NCI-H2171 (cell line): Measurements from ENCODE around the gene SLC25A4.

Experiments
- DNase-seq: peaks from one replicate; lab custom pipeline; 2025; lab: John Stamatoyannopoulos, UW

Gene SLC25A4

DNA sequence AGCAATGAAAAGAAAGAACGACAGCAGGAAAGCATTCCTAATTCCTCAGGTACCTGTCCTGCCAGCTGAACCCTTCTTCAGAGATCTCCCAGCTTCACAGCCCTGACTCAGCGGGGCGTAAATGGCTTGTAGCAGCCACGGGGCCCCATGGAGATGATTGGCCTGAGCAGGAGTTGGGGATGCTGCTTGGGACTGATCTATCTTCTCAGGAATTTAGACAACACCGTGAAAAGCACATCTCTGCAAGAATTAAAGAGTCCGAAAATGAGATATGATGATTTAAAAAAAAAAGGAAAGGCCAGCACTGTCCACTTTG lies 22.5 kb upstream of the SLC25A4 start:
- no peak for DNase-seq

GRCh38 chr4:185122681-185123345 lies 20.3 kb upstream of the SLC25A4 start:
- DNase-seq: no peak

GRCh38 chr4:185124006-185124405 lies 19.1 kb upstream of the SLC25A4 start:
- no peak for DNase-seq

DNA sequence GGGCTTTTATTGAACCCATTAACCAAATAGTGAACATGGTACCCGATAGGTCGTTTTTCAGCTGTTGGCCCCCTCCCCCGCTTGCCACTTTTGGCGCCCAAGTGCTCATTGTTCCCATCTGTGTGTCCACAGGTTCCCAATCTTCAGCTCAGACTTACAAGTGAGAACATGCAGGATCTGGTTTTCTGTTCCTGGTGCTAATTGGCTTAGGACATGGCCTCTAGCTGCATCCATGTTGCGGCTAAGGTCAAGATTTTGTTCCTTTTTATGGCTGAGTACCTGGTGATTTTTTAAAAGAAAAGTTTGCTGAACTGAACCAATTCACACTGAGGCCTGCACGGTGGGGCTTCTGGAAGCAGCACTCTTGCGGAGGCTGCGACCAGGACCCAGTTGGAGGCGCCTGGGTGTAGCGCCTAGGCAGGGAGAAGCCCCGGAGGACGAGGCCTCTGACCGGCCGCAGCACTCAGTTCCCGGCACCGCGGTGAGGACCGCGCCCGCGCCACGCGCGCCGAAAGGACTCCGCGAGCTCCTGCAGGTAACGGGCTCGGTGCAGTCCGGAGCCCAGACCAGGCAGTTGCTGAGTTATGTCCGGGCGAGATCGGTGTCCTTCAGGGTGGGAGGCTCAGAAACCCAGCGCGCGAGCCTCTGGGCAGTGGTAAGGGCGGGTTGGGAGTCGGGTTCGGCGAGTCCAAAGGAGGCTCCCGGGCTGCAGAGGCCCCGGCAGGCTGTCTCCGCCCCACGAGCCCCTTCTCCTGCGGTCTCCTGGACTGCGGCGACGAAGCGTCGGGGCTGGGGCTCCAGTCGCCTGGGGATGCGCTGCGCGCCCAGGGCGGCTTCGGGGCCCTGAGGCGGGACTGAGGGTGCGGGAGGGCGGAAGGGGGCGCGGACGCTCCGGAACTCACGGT lies 15.8 kb upstream of the SLC25A4 start:
- DNase-seq: no peak

- no peak for DNase-seq
Observed at GRCh38 chr4:185128272-185129119, 14.6 kb upstream of the SLC25A4 start.

DNA sequence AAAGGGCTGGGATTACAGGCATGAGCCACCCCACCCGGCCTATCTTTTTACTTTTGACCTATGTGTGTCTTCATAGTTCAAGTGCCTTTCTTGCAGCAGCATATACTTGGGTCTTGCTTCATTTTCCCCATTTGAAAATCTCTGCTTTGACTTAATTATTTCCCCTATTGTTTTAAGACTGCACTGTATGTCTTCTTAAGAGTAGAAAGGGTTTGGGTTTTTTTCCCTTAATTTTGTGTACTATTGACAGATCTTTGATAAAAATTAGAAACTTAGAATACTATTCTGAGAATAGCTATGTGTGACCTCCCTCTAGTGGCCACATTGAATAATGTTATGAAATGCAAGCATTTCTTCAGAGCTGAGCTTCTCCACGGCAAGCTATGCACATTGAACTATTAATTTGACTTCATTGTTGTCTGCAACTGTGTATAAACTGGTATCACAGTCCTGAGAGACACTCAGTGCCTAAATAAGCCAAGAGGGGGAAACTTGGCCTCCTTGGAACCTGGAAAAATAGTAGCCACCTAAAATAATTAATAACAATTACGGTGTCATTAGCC lies 8.7 kb upstream of the SLC25A4 start:
- DNase-seq: peak; percentile 2

DNA sequence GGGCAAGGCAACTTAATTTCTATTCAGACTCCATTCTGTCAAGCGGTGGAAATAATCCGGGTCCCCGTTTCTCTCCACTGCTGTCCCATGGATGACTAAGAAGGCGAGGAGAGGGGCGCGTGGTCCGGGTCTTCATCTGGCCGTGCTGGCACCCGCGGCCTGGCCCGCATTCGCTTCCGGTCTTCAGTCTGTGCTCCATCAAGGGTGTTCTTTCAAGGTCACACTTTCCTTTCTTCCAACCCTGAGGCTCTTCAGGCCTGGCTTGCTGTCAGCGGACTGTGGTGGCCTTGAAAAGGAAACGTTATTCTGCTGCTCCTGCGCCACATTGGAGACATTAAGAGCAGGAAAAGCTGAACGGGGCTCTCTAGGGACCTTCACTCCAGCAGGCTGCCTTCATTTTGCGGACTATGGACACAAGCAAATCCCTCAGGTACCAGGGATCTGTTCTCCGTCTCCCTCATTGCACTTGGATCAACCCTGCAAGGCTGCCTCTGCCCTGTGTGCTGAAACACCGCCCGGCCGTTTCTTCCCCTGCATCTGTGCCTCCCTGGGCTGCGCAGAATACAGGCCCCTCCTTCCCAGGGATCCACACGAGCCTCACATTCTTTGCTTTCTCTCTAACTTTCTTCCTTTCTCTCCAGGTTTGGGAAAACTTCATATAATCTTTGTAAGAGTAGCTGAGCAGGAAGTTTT lies 5.7 kb upstream of the SLC25A4 start:
- no peak for DNase-seq

DNA sequence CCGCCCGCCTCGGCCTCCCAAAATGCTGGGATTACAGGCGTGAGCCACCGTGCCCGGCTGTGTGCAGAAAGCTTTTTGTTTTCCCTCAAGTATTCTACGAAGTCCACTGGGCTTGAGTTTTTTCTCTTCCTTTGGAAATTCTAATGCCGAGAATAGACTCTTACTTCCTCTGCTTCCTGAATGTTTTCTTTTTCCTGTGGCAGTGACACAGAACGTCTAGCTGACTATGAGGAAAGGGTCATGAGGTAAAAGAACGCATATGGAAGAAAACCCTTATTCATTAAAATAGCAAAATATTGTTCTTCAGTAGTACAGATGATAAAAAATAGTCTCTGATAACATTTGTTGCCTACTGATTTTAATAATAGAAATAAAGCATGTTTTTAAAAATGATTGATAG lies 4.9 kb upstream of the SLC25A4 start:
- no peak for DNase-seq

DNA sequence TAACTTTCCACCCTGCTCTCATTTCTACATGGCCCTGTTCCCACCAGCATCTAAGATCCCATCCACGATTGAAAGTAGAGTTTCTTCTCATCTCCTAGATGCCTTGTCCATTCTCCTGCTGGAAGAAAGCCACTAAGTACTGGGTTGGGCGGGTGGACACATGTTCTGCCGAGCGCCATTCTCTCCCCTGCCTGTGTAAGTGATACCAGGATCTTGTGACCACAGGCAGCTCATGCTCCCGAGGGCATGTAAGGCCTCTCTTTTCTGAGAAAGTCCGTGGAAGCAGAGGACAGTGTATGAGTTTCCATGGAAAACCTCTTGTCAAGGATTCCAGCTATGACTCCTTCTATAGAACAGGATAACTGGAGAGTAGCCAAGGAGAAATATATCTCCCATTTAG lies 3.3 kb upstream of the SLC25A4 start:
- no peak for DNase-seq

DNA sequence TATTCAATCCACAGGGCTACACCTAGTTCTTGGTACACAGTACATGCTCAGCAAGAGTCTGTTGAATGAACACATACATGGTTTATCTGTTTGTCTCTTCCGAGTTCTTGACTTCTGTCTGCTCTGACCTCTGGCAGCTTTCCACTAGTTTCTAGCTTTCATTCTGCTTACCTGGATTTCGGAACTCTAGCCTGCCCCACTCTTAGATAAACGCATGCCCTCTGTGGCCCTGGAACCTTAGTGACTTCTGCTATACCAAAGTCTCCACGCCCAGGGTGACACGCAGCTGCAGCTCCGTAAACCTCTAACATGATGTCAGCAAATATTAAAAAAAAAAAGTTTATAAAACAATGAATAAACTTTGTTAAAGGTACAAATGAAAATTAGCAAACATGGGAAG lies 1.3 kb upstream of the SLC25A4 start:
- DNase-seq: no peak

GRCh38 chr4:185142564-185142911 lies 528 bp upstream of the SLC25A4 start:
- DNase-seq: no peak

- no peak for DNase-seq
Observed at GRCh38 chr4:185143601-185143969, 519 bp downstream of the SLC25A4 start.

DNA sequence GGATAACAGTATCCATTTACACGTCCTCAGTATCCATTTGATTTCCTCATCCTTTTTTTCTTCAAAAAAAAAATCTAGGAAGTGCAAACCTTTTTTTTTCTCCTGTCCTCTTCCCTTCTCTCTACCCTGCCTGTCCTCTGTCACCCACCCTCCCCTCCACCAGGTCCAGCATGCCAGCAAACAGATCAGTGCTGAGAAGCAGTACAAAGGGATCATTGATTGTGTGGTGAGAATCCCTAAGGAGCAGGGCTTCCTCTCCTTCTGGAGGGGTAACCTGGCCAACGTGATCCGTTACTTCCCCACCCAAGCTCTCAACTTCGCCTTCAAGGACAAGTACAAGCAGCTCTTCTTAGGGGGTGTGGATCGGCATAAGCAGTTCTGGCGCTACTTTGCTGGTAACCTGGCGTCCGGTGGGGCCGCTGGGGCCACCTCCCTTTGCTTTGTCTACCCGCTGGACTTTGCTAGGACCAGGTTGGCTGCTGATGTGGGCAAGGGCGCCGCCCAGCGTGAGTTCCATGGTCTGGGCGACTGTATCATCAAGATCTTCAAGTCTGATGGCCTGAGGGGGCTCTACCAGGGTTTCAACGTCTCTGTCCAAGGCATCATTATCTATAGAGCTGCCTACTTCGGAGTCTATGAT lies 1.7 kb downstream of the SLC25A4 start:
- DNase-seq: no peak

GRCh38 chr4:185145572-185145971 lies 2.5 kb downstream of the SLC25A4 start:
- DNase-seq: no peak

GRCh38 chr4:185149392-185149791 lies 6.3 kb downstream of the SLC25A4 start:
- no peak for DNase-seq

GRCh38 chr4:185151296-185151695 lies 8.2 kb downstream of the SLC25A4 start:
- no peak for DNase-seq

DNA sequence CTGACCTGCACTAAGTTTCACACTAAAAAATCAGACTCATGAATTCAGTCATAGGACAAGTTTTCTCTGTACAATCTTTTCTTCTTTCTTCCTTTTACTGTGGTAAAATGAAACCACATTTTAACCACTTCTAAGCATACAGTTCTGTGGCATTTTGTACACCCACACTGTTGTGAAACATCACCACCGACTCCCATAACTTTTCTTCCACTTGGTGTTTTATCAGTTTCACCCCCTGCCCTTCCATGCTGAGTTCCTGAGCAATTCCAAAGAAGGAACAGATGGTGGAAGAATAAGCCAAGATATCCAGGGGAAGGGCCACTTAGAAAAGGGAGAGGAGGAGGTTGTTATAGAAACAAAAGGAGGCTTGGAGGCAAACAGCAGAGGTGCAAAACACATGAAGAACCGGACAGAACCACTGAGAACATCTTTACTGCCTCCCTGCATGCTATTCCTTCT lies 22.6 kb downstream of the SLC25A4 start:
- DNase-seq: no peak

DNA sequence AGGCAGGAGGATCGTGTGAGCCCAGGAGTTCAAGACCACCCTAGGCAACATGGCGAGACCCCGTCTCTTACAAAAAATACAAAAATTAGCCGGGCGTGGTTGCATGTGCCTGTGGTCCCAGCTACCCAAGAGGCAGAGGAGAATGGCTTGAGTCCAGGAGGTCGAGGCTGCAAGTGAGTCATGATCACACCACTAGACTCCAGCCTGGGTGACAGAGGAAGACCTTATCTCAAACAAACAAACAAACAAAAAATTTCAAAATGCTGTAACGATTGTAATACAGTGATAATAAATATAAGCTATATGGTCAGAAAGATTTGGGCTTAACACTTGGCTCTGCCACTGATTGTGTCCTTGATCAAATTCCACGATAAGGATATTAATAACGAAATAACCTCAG lies 24.2 kb downstream of the SLC25A4 start:
- no peak for DNase-seq

DNA sequence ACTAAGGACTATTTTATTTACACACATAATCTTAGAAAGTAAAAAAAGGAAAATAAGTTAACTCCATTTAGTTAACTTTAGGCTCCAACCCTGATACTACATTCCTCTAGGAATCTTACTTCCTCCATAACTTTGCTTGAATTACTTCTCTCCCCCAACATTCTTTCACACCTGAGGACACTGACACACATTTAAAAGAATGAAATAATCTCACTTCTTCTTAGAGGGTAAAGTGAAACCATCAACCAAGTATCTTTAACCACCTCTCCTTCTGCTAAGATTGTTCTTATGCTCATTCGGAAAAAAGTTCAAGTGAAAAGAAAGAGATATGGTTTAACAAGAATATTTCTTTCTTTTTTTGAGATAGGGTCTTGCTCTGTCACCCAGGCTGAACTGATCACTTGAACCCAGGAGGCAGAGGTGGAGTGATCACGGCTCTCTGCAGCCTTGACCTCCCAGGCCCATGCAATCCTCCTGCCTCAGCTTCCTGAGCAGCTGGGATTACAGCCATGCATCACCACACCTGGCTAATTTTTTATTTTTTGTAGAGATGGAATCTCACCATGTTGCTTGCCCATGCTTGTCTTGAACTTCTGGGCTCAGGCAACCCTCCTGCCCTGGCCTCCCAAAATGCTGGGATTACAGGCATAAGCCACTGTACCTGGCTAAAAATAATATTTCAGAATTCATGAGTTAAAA lies 28.5 kb downstream of the SLC25A4 start:
- no peak for DNase-seq

DNA sequence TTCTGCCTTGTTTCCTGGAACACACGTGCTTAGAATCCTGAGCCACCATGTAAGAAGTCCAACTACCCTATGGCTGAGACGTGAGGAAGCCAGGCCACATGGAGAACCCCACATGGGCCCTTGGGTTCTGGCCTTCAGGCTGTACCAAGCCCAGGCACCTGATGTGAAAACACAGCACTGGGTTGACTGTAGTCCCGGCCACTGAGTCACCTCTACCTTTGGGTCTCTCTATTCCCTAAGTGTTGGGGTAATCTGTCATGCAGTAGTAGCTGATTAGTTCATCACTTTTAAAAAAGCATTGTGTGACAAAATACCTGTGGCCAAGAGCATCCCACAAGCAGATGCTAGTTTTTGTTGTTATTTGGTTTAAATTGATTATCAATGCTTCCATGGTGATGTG lies 36.4 kb downstream of the SLC25A4 start:
- no peak for DNase-seq

- no peak for DNase-seq
Observed at GRCh38 chr4:185182239-185182638, 39.2 kb downstream of the SLC25A4 start.
